HG03558 (cell line): ENCODE data around the gene MYO5C.

Experiments used
- ATAC-seq: cut with Tn5 transposase; IDR thresholded peaks from one replicate; pipeline ENCODE4 v1.9.1; 2021; ENCODE audit warnings: moderate number of reproducible peaks; ENCODE audit not compliant: unreplicated experiment; ENCODE audit errors: extremely low read depth

The MYO5C gene

DNA sequence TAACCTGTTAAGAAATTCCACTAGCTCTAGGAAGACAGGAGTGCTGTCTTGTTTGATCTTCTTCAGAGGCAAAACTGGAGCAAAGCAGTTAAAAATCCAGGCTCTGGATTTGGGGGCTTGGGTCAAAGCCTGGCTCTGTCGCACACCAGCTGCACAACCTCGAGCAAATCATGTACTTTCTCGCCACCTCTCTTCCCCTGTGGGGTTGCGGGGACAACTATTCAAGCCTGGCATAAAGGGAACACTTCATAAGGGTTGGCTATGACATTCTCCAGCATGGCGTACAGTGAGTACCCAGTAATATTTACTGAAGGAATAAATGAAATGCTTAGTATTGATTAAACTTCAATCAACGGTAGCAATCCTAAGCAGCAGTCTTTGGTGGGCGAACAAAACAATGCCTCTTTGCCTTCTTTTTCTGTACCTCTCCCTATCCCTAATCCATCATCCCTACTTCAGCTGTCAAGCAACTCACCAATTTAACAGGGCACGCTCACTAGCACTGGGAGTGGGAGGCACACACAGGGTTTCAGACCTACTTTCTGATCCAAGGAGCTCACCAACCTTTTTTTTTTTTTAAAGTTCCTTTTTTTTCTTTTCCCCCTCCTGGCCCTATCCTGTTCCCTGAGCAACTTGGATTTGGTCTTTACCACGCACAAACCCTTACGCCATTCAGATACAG, 137.4 kb downstream of the MYO5C start:
- no peak for ATAC-seq

DNA sequence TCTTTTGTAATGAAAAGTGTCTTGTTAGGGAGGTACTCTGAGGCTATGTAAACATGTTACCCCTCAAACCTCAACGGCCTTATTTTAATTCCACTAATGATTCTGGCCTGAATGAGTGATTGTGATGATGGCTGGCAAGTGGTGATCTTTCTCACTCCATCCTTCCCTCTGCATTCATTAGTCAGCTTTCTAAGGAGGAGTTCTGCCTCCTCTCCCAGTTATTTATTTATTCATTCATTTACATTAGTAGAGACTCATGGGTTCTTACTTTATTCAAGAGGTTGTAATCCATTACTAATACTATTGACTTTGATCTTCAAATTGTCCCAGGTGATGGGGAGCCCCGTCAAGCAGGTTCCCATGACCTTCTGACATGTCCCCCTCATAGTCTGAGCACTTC, 139.7 kb downstream of the MYO5C start:
- ATAC-seq: no peak

DNA sequence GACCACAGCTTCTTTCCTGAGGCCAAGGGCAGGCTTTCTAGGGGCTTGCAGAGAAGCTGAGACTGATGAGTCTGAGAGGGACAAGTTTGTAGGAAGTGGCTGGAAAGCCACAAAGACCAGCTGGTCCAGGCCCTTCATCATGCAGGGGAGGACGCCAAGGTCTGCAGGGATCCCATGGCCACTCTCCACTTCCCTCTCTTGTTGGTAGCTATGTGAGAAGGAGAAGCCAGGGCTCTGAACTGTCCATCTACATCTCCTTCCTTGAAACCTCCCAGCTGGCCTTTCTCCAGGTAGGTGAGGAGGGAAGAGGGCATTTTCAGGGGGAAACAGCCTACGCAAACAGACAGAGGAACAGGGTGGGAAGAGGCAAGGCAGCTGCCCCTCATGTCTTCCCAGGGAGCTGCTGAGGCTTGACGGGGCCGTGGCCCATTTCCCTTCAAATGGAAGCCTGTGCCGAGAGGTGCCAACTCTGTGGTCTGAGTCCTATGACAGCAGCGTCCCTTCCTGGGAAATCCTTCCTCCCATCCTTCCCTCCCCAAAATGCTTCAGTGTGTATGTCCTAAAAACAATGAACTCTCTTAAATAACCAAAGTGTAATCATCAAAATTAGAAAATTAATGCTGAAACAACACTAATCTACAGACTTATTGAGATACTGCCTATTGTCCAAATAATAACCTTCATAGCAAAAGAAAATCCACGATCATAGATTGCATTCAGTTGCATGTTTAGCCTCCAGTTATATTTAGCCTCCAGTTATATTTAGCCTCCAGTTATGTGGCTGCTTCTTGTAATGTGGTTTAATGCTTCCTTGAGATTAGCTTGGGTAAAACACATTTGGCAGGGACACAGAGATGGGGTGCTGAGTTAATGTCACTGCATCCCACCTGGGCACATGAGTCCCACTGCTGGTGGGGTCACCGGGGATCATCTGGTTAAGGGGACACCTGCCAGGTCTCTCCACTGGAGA, 140.4 kb downstream of the MYO5C start:
- ATAC-seq: no peak

DNA sequence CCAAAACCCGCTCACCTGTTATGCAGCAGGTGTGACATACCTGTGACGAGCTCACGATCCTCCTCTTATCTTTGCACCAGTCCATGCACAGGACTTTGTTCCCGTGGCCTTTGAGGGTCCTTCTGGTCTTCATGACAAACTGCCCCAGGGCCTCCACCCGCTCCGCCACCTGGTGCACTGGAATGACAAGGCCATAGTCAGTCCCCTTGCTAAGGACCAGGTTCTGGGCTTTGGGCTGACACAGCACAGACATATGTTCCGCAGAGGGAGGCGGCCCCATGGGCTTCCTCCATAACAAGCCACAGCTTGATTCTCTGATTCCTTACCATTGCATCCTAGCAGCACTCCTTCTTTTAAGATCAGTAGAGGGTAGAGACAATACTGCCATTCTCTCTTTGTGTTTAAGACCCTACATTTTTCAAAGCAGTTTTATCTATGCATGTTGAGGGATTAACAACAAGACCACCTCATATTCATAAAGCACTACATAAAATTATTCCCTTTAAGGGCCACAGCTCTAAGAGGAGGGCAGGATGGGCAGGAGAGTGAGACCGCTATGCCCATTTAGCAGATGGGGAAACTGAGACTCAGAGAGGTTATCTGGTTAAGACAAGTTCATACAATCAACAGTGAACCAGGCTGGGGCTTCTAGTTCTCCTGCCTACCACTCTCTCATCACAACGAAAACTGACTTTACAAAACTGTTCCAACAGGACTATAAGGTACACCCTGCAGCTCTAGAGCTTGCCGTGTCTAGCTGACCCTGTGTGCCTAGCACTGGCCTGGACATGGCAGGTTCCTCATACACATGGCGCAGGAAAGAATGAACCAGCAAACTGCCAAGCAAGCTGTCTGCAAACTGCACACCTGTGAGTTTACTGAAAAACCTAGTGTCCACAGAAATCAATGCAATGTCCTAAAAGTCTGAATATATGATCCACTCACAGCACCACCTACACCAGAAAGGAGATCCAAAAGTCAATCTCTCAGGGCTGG, 141.4 kb downstream of the MYO5C start:
- no peak for ATAC-seq

DNA sequence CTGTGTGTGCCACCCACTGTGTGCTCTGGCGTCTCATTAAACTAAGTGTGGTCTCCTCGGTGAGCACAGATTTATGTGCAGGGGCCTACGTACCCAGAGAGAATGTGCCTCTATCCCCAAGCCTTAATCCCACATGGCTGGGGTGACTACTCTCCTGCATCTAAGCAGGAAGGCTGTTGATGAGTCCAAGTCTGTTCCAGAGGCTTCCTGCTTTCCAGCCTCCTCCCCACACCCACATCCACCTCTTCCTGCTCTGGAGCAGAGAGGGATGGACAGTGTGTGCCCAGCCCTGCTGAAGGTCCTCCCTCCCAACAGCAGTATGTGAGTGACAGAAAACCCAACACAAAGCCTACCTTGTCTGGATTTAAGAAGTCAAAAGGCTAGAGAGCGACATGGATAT, 144.3 kb downstream of the MYO5C start:
- ATAC-seq: no peak

DNA sequence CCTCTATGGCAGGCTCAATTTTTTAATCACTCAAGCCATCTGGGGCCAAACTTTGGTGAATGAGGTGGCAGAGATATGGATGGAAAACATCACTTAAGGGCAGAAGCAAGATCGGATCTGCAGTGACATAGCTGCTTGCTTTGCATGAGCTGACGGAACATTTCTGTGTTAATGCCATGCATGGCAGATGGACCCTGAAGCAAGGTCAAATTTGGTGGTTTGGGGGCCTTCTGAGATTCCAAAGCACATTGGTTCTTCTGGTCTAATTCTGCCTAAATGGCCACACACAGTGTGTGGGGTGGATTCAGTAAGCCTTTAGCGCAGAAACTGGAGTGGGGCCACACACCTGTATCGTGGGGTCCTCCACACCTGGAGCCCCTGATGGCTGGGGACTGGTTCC, 144.7 kb downstream of the MYO5C start:
- no peak for ATAC-seq

DNA sequence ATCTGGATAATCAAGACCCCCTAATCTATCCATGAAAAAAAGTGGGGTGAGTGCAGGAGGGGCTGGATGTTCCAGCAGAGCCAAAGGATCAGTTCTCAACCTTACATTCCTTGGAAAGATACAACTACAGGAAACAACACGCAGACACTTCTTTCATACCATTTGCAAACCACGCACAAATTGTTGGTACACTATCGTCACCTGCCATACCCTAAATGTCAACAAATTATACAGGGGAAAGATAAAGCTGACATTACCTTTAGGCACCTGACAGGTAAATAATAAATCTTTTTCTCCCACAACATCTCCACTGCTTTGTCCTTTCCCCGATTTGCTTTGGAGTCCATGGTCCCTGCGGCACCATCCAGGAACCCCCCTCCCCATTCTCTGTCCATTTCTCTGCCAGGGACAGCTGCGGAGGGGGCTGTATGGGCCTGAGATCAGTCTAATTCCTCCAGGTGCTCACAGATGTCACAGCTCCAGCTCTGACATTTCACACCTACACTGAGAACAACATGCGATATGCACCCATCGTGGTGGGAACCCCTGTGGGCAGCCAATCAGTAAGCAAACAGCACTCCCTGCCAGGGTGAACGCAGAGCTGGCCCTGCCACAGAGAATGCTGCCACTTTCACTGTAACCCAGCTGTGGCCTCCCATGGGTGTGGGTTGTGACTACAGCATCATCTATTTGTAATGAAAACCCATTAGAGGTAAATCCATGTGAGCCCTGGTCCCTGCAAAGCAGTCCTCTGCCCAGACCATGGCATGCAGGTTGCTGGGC, 145.4 kb downstream of the MYO5C start:
- no peak for ATAC-seq

DNA sequence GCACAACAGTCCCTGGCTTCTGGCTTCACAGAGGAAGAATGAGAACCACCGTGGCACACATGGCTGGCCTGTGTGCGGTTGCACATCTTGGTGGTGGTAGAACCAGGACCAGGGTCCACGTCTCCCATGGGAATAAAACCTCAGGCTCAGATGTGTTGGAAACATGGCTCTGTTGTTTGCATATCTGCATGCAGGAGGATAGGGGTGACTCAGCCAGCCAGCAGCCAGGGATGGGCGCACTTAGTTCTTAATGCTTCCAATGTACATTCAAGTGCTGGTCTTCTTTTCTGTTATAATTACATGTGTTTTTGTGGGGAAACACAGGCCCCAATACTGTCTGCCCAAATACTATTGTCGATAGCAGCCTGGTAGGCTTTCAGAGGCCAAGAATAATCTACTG, 147.2 kb downstream of the MYO5C start:
- ATAC-seq: no peak

DNA sequence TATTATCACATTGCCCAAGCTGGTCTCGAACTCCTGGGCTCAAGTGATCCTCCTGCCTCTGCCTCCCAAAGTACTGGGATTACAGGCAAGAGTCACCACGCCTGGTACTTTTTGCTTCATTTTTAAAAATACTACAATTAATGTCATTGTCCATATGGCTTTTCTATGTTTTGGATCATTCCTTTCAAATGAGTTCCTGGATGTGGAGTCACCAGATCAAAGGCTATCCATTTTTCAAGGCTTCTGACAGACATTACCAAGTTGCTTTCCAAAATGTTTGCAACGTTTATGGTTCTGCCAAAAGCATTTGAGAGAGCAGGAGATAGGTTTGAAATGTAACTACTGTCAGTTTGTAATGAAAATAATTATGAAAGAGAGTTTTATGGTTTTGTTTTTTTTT, 148.8 kb downstream of the MYO5C start:
- ATAC-seq: no peak

DNA sequence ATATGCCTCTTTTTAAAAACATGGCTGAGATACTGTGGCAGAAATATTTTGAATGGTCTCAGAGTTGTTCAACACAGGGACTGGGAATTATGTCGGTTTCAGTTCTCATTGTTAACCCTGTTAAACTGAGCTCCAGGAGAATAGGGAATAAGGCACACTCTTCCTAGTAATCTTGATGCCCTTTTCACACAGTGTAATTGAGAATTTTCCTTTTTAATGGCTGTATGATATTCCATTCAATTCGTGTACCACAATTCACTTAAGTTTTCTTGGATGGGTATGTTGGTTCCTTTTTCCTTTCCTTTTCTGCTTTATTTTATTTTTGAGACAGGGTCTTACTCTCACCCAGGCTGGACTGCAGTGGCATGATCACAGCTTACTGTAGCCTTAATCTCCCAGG, 149.3 kb downstream of the MYO5C start:
- no peak for ATAC-seq

DNA sequence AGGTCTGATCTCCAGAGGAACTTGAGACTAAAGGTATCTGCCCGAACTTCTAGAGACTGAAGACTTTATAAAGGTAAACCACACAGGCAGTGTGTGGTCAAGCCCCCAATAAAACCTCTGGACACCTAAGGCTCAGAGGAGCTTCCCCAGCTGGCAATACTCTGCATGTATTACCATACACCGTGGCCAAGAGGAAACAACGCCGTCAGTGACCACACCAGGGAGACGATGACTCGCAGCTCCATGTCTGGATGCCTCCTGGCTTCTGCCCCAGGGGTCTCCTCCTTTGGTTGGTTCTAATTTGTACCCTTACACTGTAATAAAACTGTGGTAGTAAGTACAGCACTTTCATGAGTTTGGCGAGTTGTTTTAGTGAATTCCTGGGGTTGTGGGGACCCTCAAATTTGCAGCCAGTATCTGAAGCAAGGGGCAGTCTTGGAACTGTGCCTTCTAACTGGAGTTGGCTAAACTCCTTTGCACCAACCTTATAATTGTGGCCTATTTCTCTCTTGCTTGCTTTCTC, 150.9 kb downstream of the MYO5C start:
- ATAC-seq: no peak

DNA sequence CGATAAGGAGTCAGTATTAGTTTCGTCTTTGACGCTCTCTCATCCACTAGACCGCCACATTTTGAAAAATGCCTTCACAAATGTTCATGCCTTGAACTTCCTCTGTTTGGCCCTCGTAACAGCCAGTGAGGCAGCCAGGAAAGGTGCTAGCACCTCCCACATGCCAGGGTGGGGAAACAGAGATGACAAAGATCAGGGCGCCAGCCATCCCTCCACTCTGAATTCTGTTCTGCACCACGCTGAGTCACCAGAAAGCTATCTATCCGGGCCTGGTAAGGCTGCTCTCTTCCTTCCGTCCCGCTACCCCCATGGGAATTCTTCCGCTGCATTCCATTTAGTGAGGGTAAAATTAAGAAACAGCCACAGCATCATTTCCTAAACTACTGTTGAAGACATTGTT, 151.7 kb downstream of the MYO5C start:
- no peak for ATAC-seq
